Measurements from ENCODE around the gene CNTNAP2. TPM values are rescaled to one million over a fixed set of nuclear protein-coding genes. Genes with fewer than 3 reads are reported as not detected.

CNTNAP2 gene
- total and polyA plus RNA-seq, 3 donors from 2014 or later = 4.3 to 6.1 (median 4.4) TPM

- intact Hi-C loops (cut with DNase I; ENCODE audit: low total_unique reads) = no loop called here
- no peaks in the 10 kb centered on the region for H3K36me3 ChIP-seq (ENCODE audit: low read depth, missing control alignments)
- no peaks in the 10 kb centered on the region for H3K4me1 ChIP-seq
- no peak for TF ChIP-seq POLR2A (IDR thresholded peaks at IDR 0.05)
- TF ChIP-seq, protein P1, sequence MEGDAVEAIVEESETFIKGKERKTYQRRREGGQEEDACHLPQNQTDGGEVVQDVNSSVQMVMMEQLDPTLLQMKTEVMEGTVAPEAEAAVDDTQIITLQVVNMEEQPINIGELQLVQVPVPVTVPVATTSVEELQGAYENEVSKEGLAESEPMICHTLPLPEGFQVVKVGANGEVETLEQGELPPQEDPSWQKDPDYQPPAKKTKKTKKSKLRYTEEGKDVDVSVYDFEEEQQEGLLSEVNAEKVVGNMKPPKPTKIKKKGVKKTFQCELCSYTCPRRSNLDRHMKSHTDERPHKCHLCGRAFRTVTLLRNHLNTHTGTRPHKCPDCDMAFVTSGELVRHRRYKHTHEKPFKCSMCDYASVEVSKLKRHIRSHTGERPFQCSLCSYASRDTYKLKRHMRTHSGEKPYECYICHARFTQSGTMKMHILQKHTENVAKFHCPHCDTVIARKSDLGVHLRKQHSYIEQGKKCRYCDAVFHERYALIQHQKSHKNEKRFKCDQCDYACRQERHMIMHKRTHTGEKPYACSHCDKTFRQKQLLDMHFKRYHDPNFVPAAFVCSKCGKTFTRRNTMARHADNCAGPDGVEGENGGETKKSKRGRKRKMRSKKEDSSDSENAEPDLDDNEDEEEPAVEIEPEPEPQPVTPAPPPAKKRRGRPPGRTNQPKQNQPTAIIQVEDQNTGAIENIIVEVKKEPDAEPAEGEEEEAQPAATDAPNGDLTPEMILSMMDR (IDR thresholded peaks at IDR 0.05) = no peak
- H3K27me3 ChIP-seq = no peaks in the 10 kb centered on the region
- no peaks in the 10 kb centered on the region for H3K9me3 ChIP-seq
- 85 to 86% methylated on average over 5 of the region's 5 CpGs for WGBS, 2 donors
- H3K27ac ChIP-seq = no peak overlapping the region
- no peak overlapping the region for H3K4me3 ChIP-seq
- DNase-seq = no peak
These were observed 620.0 kb downstream of the CNTNAP2 start for GRCh38 chr7:146736446-146737190.

DNA sequence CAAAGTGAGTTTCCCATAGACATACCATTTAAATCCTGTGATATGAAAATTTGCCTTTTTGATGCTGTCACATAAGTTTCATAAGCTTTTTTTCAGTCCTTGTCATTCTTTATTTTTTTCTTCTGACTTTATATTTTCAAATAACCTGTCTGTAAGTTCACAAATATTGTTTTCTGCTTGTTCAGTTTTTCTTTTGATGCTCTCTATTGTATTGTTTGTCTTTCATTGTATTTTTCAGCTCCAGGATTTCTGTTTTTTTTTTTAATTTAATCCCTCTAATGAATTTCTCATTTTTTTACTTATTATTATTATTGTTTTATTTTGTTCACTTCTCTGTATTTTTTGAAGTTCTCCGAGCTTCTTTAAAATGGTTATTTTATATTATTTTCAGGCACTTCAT, 623.4 kb downstream of the CNTNAP2 start:
- no peak overlapping the region for H3K27ac ChIP-seq
- H3K36me3 ChIP-seq (ENCODE audit: low read depth, missing control alignments) = no peaks in the 10 kb centered on the region
- no peak overlapping the region for H3K4me3 ChIP-seq
- DNase-seq = no peak
- TF ChIP-seq, protein P1 (IDR thresholded peaks at IDR 0.05) = no peak
- no peak for TF ChIP-seq POLR2A (IDR thresholded peaks at IDR 0.05)
- no peaks in the 10 kb centered on the region for H3K27me3 ChIP-seq
- H3K4me1 ChIP-seq = no peaks in the 10 kb centered on the region
- 97 to 100% methylated on average over 1 of the region's 1 CpG for WGBS, 2 donors
- intact Hi-C loops (cut with DNase I; ENCODE audit: low total_unique reads) = no loop called here
- no peaks in the 10 kb centered on the region for H3K9me3 ChIP-seq

DNA sequence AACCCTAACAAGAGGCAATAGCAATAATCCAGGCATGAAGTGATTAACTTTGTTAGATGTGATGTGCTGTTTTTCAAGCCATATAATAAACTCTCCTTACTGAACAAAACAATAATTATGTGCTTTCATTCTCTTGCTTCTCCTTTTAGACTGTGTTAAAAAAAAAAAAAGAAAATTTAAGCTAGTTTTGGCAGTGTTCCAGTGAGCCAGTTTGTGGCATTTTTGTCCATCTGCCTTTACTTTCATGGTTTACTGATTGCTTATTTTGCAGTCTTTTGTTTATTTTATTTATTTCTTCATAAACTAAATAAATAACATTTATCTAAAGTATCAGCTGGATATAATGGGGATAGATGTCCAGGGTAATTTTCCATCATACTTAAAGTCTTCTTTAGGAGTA, 625.3 kb downstream of the CNTNAP2 start:
- H3K27ac ChIP-seq = no peak overlapping the region
- H3K27me3 ChIP-seq = no peaks in the 10 kb centered on the region
- H3K4me3 ChIP-seq = no peak overlapping the region
- no peaks in the 10 kb centered on the region for H3K9me3 ChIP-seq
- no peak for TF ChIP-seq POLR2A (IDR thresholded peaks at IDR 0.05)
- TF ChIP-seq, protein P1 (IDR thresholded peaks at IDR 0.05) = no peak
- intact Hi-C loops (cut with DNase I; ENCODE audit: low total_unique reads) = no loop called here
- no peaks in the 10 kb centered on the region for H3K36me3 ChIP-seq (ENCODE audit: low read depth, missing control alignments)
- H3K4me1 ChIP-seq = no peaks in the 10 kb centered on the region
- no peak for DNase-seq

DNA sequence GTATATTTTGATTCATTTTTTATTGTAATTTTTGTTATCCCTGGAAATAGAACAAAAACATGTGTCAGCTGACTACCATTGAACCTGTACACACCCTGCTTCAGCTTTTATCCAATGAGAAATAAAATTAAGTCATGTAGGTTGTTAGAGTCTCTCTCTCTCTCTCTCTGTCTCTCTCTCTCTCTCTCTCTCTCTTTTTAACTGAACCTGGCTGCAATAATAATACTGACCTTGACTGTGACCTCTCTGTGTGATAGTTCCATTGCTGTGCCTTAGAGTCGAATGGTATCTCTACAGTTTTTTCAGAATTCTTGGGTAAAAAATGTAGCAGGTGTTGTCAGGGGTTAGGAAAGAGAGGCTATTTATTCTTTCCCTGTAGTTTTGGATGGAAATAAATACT, 637.8 kb downstream of the CNTNAP2 start:
- H3K27me3 ChIP-seq = no peaks in the 10 kb centered on the region
- TF ChIP-seq, protein P1 (IDR thresholded peaks at IDR 0.05) = no peak
- TF ChIP-seq POLR2A (IDR thresholded peaks at IDR 0.05) = no peak
- H3K36me3 ChIP-seq (ENCODE audit: low read depth, missing control alignments) = no peaks in the 10 kb centered on the region

DNA sequence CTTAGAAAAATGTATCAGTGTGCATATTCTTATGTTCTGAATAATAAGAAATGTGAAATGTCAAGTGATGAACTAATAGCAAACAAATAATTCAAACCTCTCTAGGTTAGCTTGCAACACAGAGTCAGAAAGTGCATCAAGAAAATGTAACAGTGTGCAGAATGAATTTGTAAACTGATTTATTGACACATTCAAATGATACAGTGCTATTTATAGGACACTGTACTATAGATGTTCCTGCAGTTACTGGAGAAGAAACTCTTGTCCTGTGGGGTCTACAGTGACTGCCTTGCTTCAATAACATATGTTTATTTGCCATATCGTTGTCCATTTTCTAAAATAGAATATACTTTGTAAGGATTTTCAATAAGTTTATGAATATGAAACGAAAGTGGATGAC, 639.0 kb downstream of the CNTNAP2 start:
- no peak for TF ChIP-seq POLR2A (IDR thresholded peaks at IDR 0.05)
- TF ChIP-seq, protein P1 (IDR thresholded peaks at IDR 0.05) = no peak

More for the DNA sequence above, 637.8 kb downstream of the CNTNAP2 start:
- H3K27ac ChIP-seq = no peak overlapping the region
- DNase-seq = no peak
- H3K4me3 ChIP-seq = no peak overlapping the region
- H3K9me3 ChIP-seq = no peaks in the 10 kb centered on the region
- H3K4me1 ChIP-seq = no peaks in the 10 kb centered on the region
- intact Hi-C loops (cut with DNase I; ENCODE audit: low total_unique reads) = no loop called here
- WGBS, 2 donors = 30 to 54% methylated on average over 1 of the region's 1 CpG

More for the DNA sequence above, 639.0 kb downstream of the CNTNAP2 start:
- Histone ChIP-seq H3K27me3 (no peaks in the 10 kb centered on the region), H3K36me3 (ENCODE audit: low read depth, missing control alignments) (no peaks in the 10 kb centered on the region), H3K27ac (no peak overlapping the region), H3K9me3 (no peaks in the 10 kb centered on the region), H3K4me1 (no peaks in the 10 kb centered on the region), H3K4me3 (no peak overlapping the region)
- WGBS, 2 donors = 89% methylated on average over 2 of the region's 2 CpGs
- intact Hi-C loops (cut with DNase I; ENCODE audit: low total_unique reads) = no loop called here
- DNase-seq = no peak

All from testis (tissue), 3 donors.